ENCODE data around the gene NACC1. TPM values are rescaled to one million over a fixed set of nuclear protein-coding genes. Genes with fewer than 3 reads are reported as not detected.
"Not testable (repeated sequence)": the region's sequence is repeated elsewhere in the genome, so short reads cannot be mapped to it uniquely, and the experiment has no call there.

Gene NACC1
- polyA plus RNA-seq, 6 donors from 2014 or later, result 0.47 to 1.4 (median 0.67) TPM

GRCh38 chr19:13138171-13138915 is 20.3 kb downstream of the NACC1 start:
- Mint-ChIP-seq H3K4me3 (no peak overlapping the region), H3K36me3 (no peaks in the 10 kb centered on the region), H3K27me3 (no peaks in the 10 kb centered on the region), H3K4me1 (peaks cover 0 to 6% (median 0%) of the 10 kb centered on the region in 3 donors), H3K27ac (no peak overlapping the region), H3K9me3 (no peaks in the 10 kb centered on the region)
- DNase-seq, result no peak
- ATAC-seq (ENCODE audit: low read depth in 2 of 2), result no peak

GRCh38 chr19:13138916-13139198 is 20.8 kb downstream of the NACC1 start:
- Mint-ChIP-seq H3K9me3 (no peaks in the 10 kb centered on the region), H3K36me3 (no peaks in the 10 kb centered on the region), H3K4me1 (peaks cover 0 to 5% (median 0%) of the 10 kb centered on the region in 3 donors), H3K4me3 (no peak overlapping the region), H3K27ac (no peak overlapping the region), H3K27me3 (no peaks in the 10 kb centered on the region)
- ATAC-seq (ENCODE audit: low read depth in 2 of 2), result no peak
- DNase-seq, result no peak

GRCh38 chr19:13139633-13140311 is 21.7 kb downstream of the NACC1 start:
- no peaks in the 10 kb centered on the region for H3K9me3 Mint-ChIP-seq
- H3K4me1 Mint-ChIP-seq, result no peaks in the 10 kb centered on the region
- DNase-seq, result no peak
- ATAC-seq (ENCODE audit: low read depth in 2 of 2), result no peak
- H3K27me3 Mint-ChIP-seq, result no peaks in the 10 kb centered on the region
- H3K27ac Mint-ChIP-seq, result peak overlapping the region in 1 of 6 donors; percentile 60
- no peaks in the 10 kb centered on the region for H3K36me3 Mint-ChIP-seq
- H3K4me3 Mint-ChIP-seq, result no peak overlapping the region

- Mint-ChIP-seq H3K27ac (peak overlapping the region in 1 of 6 donors; percentile 15), H3K36me3 (no peaks in the 10 kb centered on the region), H3K27me3 (no peaks in the 10 kb centered on the region), H3K4me3 (peak overlapping the region in 5 of 8 donors; percentile 9 to 97 (median 55)), H3K4me1 (peaks cover 28 to 36% (median 32%) of the 10 kb centered on the region in 3 donors), H3K9me3 (no peaks in the 10 kb centered on the region)
- no peak for ATAC-seq (ENCODE audit: low read depth in 2 of 2)
- no peak for DNase-seq
These were observed 28.9 kb downstream of the NACC1 start for GRCh38 chr19:13146763-13147563.

- not testable (repeated sequence) for DNase-seq; ATAC-seq (ENCODE audit: low read depth in 2 of 2); H3K9me3 Mint-ChIP-seq; H3K27me3 Mint-ChIP-seq
- Mint-ChIP-seq H3K4me1 (peaks cover 32 to 50% (median 35%) of the 10 kb centered on the region in 3 donors), H3K36me3 (peaks cover 6 to 17% of the 10 kb centered on the region in 2 donors), H3K4me3 (peak overlapping the region; percentile 87 to 99 (median 96)), H3K27ac (peak overlapping the region in 4 of 6 donors; percentile 44 to 100 (median 70))
These were observed 31.1 kb downstream of the NACC1 start for GRCh38 chr19:13149173-13149627.

GRCh38 chr19:13149628-13150186 is 31.6 kb downstream of the NACC1 start:
- peak overlapping the region in 5 of 6 donors; percentile 99 to 100 (median 100) for H3K27ac Mint-ChIP-seq
- peaks cover 32 to 55% (median 36%) of the 10 kb centered on the region in 3 donors for H3K4me1 Mint-ChIP-seq
- peaks cover 0 to under 1% (median 0%) of the 10 kb centered on the region in 3 donors for H3K27me3 Mint-ChIP-seq
- peaks cover 11 to 22% of the 10 kb centered on the region in 2 donors for H3K36me3 Mint-ChIP-seq
- peaks cover 0 to 6% (median 0%) of the 10 kb centered on the region in 7 donors for H3K9me3 Mint-ChIP-seq
- peak in 1 of 2 donors; percentile 0 for ATAC-seq (ENCODE audit: low read depth in 2 of 2)
- H3K4me3 Mint-ChIP-seq, result peak overlapping the region; percentile 89 to 99 (median 98)
- peak; percentile 28 for DNase-seq

GRCh38 chr19:13150187-13150930 is 32.3 kb downstream of the NACC1 start, which contains the start of the genes IER2 and STX10:
Gene IER2 (plus strand): TSS chr19:13150411. CDS start chr19:13153187, 2,776 bp downstream.
Gene STX10 (minus strand): TSS chr19:13150375. CDS start chr19:13150173, 202 bp downstream.
- ATAC-seq (ENCODE audit: low read depth in 2 of 2) (peak; percentile 51 to 52), DNase-seq (peak; percentile 93)
- peaks cover 0 to 3% (median 0%) of the 10 kb centered on the region in 3 donors for H3K27me3 Mint-ChIP-seq
- H3K9me3 Mint-ChIP-seq, result peaks cover 0 to 6% (median 0%) of the 10 kb centered on the region in 7 donors
- peak within 1 kb of the TSS; percentile 89 to 99 (median 98) for H3K4me3 Mint-ChIP-seq
- peaks cover 36 to 62% (median 36%) of the 10 kb centered on the region in 3 donors for H3K4me1 Mint-ChIP-seq
- H3K36me3 Mint-ChIP-seq, result peaks cover 17 to 24% of the 10 kb centered on the region in 2 donors
- peak within 1 kb of the TSS; percentile 99 to 100 (median 100) for H3K27ac Mint-ChIP-seq

GRCh38 chr19:13150931-13151604 is 33.0 kb downstream of the NACC1 start:
- Mint-ChIP-seq H3K9me3 (peaks cover 0 to 6% (median 0%) of the 10 kb centered on the region in 7 donors), H3K27me3 (peaks cover 0 to 3% (median 0%) of the 10 kb centered on the region in 3 donors), H3K27ac (peak overlapping the region; percentile 99 to 100 (median 100)), H3K4me3 (peak overlapping the region; percentile 89 to 99 (median 98)), H3K36me3 (peaks cover 17 to 24% of the 10 kb centered on the region in 2 donors), H3K4me1 (peaks cover 37 to 69% (median 41%) of the 10 kb centered on the region in 3 donors)
- DNase-seq (peak; percentile 35), ATAC-seq (ENCODE audit: low read depth in 2 of 2) (peak in 1 of 2 donors; percentile 1)

- peak overlapping the region; percentile 99 to 100 (median 100) for H3K27ac Mint-ChIP-seq
- peaks cover 44 to 76% (median 48%) of the 10 kb centered on the region in 3 donors for H3K4me1 Mint-ChIP-seq
- peaks cover 17 to 24% of the 10 kb centered on the region in 2 donors for H3K36me3 Mint-ChIP-seq
- peak overlapping the region; percentile 89 to 99 (median 98) for H3K4me3 Mint-ChIP-seq
- peaks cover 0 to 6% (median 0%) of the 10 kb centered on the region in 7 donors for H3K9me3 Mint-ChIP-seq
- DNase-seq (peak; percentile 95), ATAC-seq (ENCODE audit: low read depth in 2 of 2) (peak; percentile 31 to 35)
- peaks cover 0 to 3% (median 0%) of the 10 kb centered on the region in 3 donors for H3K27me3 Mint-ChIP-seq
These were observed 33.7 kb downstream of the NACC1 start for GRCh38 chr19:13151605-13152355.

GRCh38 chr19:13152356-13152973 is 34.4 kb downstream of the NACC1 start:
- DNase-seq (no peak), ATAC-seq (ENCODE audit: low read depth in 2 of 2) (peak; percentile 9 to 16)
- peaks cover 0 to 3% (median 0%) of the 10 kb centered on the region in 3 donors for H3K27me3 Mint-ChIP-seq
- peak overlapping the region; percentile 89 to 99 (median 98) for H3K4me3 Mint-ChIP-seq
- peaks cover 0 to 6% (median 0%) of the 10 kb centered on the region in 7 donors for H3K9me3 Mint-ChIP-seq
- peaks cover 46 to 83% (median 49%) of the 10 kb centered on the region in 3 donors for H3K4me1 Mint-ChIP-seq
- peaks cover 17 to 24% of the 10 kb centered on the region in 2 donors for H3K36me3 Mint-ChIP-seq
- peak overlapping the region; percentile 99 to 100 (median 100) for H3K27ac Mint-ChIP-seq
